PC-9 (cell line): ENCODE measurements around the gene SNPH. TPM values are rescaled to one million over a fixed set of nuclear protein-coding genes. Genes with fewer than 3 reads are reported as not detected.

Source experiments
- BruUV-seq: library from RNA; stranded (reverse); fragments of 400-500 nt; replicated peaks from 2 replicates; lab custom pipeline; 2021; lab: Mats Ljungman, UMichigan
- CTCF ChIA-PET: fragments of 300-600 bp; sonication (Branson Sonifier 250); formaldehyde crosslinking; loops from one replicate; lab custom pipeline; 2022; ENCODE audit warnings: antibody characterized with exemption; lab: Charles Lee
- POLR2A ChIA-PET: fragments of 300-600 bp; sonication (Branson Sonifier 250); formaldehyde crosslinking; loops from one replicate; lab custom pipeline; 2022; ENCODE audit warnings: antibody characterized with exemption; ENCODE audit not compliant: unreplicated experiment; lab: Charles Lee
- DNase-seq, 2 experiments: peaks; one replicate each; pipeline versions ENCODE4 v3.0.0 to v3.0.0-alpha.2; 2015 to 2022; ENCODE audit warnings: mixed read lengths in 1 of 2
- H2AFZ ChIP-seq: fragments of 200-600 bp; sonication (generic); 2 replicates; pipeline ENCODE4 v1.8.1; 2017; ENCODE audit warnings: antibody characterized with exemption
- H3F3A ChIP-seq: fragments of 200-600 bp; sonication (generic); 2 replicates; pipeline ENCODE4 v1.8.1; 2017; ENCODE audit warnings: antibody characterized with exemption, mild to moderate bottlenecking, low read depth; ENCODE audit not compliant: insufficient read depth
- H3K27ac ChIP-seq: fragments of 200-600 bp; sonication (generic); 2 replicates; pipeline ENCODE4 v1.6.1; 2016; ENCODE audit warnings: mixed run types
- H3K27me3 ChIP-seq: fragments of 200-600 bp; sonication (generic); 2 replicates; pipeline ENCODE4 v1.6.1; 2016; ENCODE audit warnings: low read depth, mixed run types; ENCODE audit not compliant: insufficient read depth
- H3K36me3 ChIP-seq: fragments of 200-600 bp; sonication (generic); 2 replicates; pipeline ENCODE4 v1.6.1; 2016; ENCODE audit warnings: low read depth, mixed run types
- H3K4me1 ChIP-seq: fragments of 200-600 bp; sonication (generic); replicated peaks from 2 replicates; pipeline ENCODE4 v1.6.1; 2016; ENCODE audit warnings: mixed run types; ENCODE audit not compliant: insufficient read depth
- H3K4me2 ChIP-seq: fragments of 200-600 bp; sonication (generic); 2 replicates; pipeline ENCODE4 v1.6.1; 2017; ENCODE audit warnings: mixed run types
- H3K4me3 ChIP-seq: fragments of 200-600 bp; sonication (generic); 2 replicates; pipeline ENCODE4 v1.6.1; 2016; ENCODE audit warnings: mixed run types
- H3K79me2 ChIP-seq: fragments of 200-600 bp; sonication (generic); 2 replicates; pipeline ENCODE4 v1.6.1; 2017; ENCODE audit warnings: low read depth, mixed run types
- H3K9me2 ChIP-seq: fragments of 200-600 bp; sonication (generic); 2 replicates; pipeline ENCODE4 v1.8.1; 2017; ENCODE audit warnings: mild to moderate bottlenecking; ENCODE audit not compliant: insufficient read depth
- H3K9me3 ChIP-seq: fragments of 200-600 bp; sonication (generic); 2 replicates; pipeline ENCODE4 v1.8.1; 2016; ENCODE audit warnings: low read depth; ENCODE audit not compliant: insufficient read depth
- H4K20me1 ChIP-seq: fragments of 200-600 bp; sonication (generic); 2 replicates; pipeline ENCODE4 v1.8.1; 2017; ENCODE audit not compliant: insufficient read depth
- CTCF ChIP-seq: fragments of 200-600 bp; sonication (generic); conservative IDR thresholded peaks from 2 replicates; pipeline ENCODE4 v1.6.1; 2017; ENCODE audit warnings: mixed run types, antibody characterized with exemption, mild to moderate bottlenecking, moderate library complexity
- EZH2 ChIP-seq: fragments of 200-600 bp; sonication (generic); IDR thresholded peaks from 2 replicates; pipeline ENCODE4 v1.8.0; 2017; ENCODE audit warnings: antibody characterized with exemption, low read depth
- intact Hi-C: fragments of 100-400 bp; cut with micrococcal nuclease; formaldehyde crosslinking; loops from one replicate; pipeline ENCODE4 v1.10.0; 2022; ENCODE audit not compliant: unreplicated experiment
- total RNA-seq: library from RNA; stranded (reverse); gene quantifications from 2 replicates; pipeline ENCODE4 v1.2.3, GENCODE V29; 2021

SNPH gene
- total RNA-seq, 1 experiment from 2014 or later: 3.4 TPM

- Histone ChIP-seq H3K79me2 (no peaks in the 10 kb centered on the region), H3K4me3 (no peak overlapping the region), H3K9me3 (no peaks in the 10 kb centered on the region), H3K36me3 (no peaks in the 10 kb centered on the region), H4K20me1 (no peaks in the 10 kb centered on the region), H3K27ac (no peak overlapping the region), H3K27me3 (no peaks in the 10 kb centered on the region), H3F3A (no peaks in the 10 kb centered on the region), H2AFZ (no peak overlapping the region), H3K4me1 (no peaks in the 10 kb centered on the region), H3K9me2 (no peaks in the 10 kb centered on the region), H3K4me2 (no peak overlapping the region)
- DNase-seq: no peak
- no TSS peak for BruUV-seq
- ChIA-PET POLR2A (interaction anchor here (0.6 kb wide), 1 partner anchor 19 kb away, joined by 3 read pairs; no protein-coding TSS in a partner anchor), CTCF (interaction anchor here (0.6 kb wide), 1 partner anchor 262 kb away, joined by 3 read pairs; no protein-coding TSS in a partner anchor)
- intact Hi-C loops: no loop called here
- TF ChIP-seq EZH2: no peak
- no peak for TF ChIP-seq CTCF
Measured at GRCh38 chr20:1241456-1241855, 24.6 kb upstream of the SNPH start.

- POLR2A ChIA-PET: interaction anchor here (0.5 to 0.6 kb wide), 2 partner anchors 19 to 33 kb away, joined by 3 to 6 read pairs; no protein-coding TSS in a partner anchor
- no peaks in the 10 kb centered on the region for H3K9me3 ChIP-seq
- H3K4me2 ChIP-seq: no peak overlapping the region
- TF ChIP-seq CTCF (no peak), EZH2 (no peak)
- no TSS peak for BruUV-seq
- H3K79me2 ChIP-seq: no peaks in the 10 kb centered on the region
- H3K27ac ChIP-seq: no peak overlapping the region
- CTCF ChIA-PET: no interaction called here
- no peaks in the 10 kb centered on the region for H3K4me1 ChIP-seq
- no peaks in the 10 kb centered on the region for H4K20me1 ChIP-seq
- no peaks in the 10 kb centered on the region for H3K27me3 ChIP-seq
- H3K4me3 ChIP-seq: no peak overlapping the region
- DNase-seq: no peak
- no peaks in the 10 kb centered on the region for H3F3A ChIP-seq
- intact Hi-C loops: no loop called here
- no peaks in the 10 kb centered on the region for H3K9me2 ChIP-seq
- no peak overlapping the region for H2AFZ ChIP-seq
- no peaks in the 10 kb centered on the region for H3K36me3 ChIP-seq
Measured at GRCh38 chr20:1242099-1242498, 24.0 kb upstream of the SNPH start.

- peak in 1 of 2 experiments; percentile 38 for DNase-seq
Measured at GRCh38 chr20:1242530-1242929, 23.6 kb upstream of the SNPH start.

More at GRCh38 chr20:1242530-1242929, 23.6 kb upstream of the SNPH start:
- ChIA-PET CTCF (no interaction called here), POLR2A (interaction anchor here (0.5 kb wide), 1 partner anchor 33 kb away, joined by 6 read pairs; no protein-coding TSS in a partner anchor)
- H3F3A ChIP-seq: no peaks in the 10 kb centered on the region
- TF ChIP-seq EZH2 (no peak), CTCF (no peak)
- H3K4me2 ChIP-seq: no peak overlapping the region
- no peaks in the 10 kb centered on the region for H3K9me2 ChIP-seq
- H3K36me3 ChIP-seq: no peaks in the 10 kb centered on the region
- BruUV-seq: no TSS peak
- no peaks in the 10 kb centered on the region for H3K27me3 ChIP-seq
- no peaks in the 10 kb centered on the region for H3K9me3 ChIP-seq
- no peaks in the 10 kb centered on the region for H4K20me1 ChIP-seq
- H2AFZ ChIP-seq: no peak overlapping the region
- H3K27ac ChIP-seq: no peak overlapping the region
- no peaks in the 10 kb centered on the region for H3K4me1 ChIP-seq
- no peaks in the 10 kb centered on the region for H3K79me2 ChIP-seq
- H3K4me3 ChIP-seq: no peak overlapping the region
- intact Hi-C loops: no loop called here
